GM18499 (cell line): Measurements from ENCODE around the gene TOX4.
"Not testable (repeated sequence)": the region's sequence is repeated elsewhere in the genome, so short reads cannot be mapped to it uniquely, and the experiment has no call there.

Source experiments
- ATAC-seq: cut with Tn5 transposase; IDR thresholded peaks from one replicate; pipeline ENCODE4 v1.9.1; 2021; ENCODE audit warnings: moderate number of reproducible peaks; ENCODE audit not compliant: insufficient read depth, unreplicated experiment

The TOX4 gene

DNA sequence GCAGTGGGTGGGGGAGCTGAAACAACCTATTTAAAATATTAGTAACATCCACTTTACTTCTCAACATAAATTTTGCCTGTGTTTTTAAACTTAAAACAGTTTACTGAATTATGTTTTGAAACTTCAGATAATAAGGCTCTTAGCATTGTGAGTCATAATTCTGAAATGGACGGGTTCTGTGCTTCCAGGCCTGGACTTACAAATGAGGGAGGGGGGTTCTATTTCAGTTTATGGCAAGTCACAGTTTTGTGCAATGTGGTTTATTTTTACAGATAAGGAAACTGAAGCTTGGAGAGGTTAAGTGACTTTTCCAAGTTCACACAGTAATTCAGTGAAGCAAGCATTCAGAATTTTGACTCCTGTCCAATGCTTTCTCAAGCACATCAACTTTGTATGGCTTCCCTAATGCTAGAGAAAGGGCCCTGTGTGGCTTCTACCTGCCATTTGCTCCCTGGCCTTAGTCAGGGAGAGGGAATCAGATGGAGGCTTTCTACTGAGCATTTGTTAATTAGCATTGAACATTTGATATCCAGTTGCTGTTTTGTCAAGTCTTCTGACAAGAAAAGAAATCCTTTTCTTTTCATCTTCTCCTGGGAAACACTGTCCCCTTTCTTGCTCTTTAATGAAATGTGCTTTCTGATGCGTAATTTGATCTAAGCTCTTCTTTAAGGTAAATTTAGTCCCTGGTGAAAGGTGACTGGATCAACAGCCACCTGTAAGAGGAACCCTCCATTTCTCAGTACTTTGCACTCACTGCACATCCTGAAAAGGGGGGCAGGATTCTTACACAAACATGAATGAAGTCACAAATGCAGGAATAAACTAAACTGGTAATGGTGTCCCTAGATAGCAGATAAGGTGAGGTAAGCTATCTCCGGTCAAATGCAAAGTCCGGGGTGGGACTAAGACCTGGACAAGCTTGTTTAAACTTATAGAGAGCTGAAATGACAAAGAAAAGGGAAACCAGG lies 51.7 kb downstream of the TOX4 start:
- ATAC-seq = no peak

GRCh38 chr14:21529515-21529914 lies 52.5 kb downstream of the TOX4 start:
- no peak for ATAC-seq

DNA sequence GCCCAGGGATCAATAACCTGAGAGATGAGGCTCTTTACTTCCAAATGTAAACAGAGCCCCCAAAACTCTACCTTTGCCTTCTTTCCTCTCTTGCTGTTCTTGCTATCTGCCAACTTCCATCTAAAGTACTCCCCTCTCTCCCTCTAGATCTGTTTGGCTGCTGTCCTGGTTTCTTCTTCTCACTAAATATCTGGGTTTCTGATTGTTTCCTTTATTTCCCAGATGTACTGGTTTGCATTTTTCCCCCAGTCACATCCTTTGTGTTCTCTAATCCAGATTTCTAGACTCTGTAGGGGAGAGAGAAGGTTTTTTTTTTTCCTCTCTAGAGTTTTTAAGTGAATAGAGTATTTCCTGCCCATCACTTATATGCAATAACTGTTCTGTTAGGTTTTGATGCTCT lies 56.3 kb downstream of the TOX4 start:
- no peak for ATAC-seq

DNA sequence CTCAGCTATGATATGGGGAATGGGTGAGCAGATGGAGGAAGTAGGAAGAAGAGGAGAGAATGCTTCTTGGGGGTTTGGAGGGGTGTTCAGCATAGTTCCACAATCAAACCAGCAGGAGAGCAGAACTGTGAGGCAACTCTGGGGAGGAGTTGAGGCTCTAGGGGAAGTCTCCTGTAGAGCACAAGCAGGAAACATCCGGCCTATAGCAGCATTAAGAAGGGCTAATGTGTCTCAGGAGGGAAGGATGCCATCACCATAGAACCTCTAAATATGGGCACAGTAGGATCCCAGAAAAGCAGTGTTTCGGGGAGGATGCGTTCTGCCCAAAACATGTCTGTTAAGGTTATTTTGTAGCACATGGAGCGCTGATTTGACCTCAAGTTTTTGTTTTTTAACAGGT lies 57.6 kb downstream of the TOX4 start:
- no peak for ATAC-seq

DNA sequence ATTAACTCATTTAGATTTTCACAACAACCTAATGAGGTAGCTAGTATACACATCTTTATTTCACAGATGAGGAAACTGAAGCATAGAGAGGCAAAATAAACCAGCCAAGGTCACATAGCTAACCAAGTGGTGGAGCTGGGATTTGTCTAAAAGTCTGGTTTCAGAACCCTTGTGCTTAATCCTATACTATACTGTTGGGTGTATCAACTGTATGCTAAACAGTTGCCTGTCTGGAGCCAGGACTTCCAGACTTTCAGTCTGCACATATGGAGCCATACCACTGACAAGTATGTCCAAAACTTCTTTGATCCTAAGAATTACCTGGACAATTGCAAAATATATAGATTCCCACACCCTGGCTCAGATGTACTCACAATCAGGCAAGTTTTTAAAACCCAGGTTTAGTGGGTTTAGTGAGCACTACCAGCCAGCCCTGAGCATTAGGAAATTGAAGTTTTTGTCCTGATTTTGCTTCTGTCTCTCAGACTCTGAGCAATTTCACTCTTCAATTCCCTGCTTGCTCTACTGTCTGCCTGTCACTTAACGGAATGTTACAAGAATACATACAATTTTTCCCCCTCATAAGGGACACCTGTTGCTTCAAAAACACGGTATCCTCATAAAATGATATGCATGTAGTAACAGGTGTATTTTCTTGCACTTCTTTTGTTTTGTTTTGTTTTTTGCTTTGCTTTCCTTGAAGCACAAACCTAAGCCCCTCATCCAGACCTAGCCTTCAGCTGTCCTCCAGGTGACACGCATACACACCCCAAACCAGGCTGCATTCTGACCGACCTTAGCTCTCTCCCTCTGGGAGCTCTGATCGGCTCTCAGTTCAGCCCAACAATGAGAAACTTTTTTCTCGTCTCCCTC lies 58.8 kb downstream of the TOX4 start:
- ATAC-seq = no peak

- ATAC-seq = no peak
Measured at GRCh38 chr14:21536418-21537089, 59.6 kb downstream of the TOX4 start.

DNA sequence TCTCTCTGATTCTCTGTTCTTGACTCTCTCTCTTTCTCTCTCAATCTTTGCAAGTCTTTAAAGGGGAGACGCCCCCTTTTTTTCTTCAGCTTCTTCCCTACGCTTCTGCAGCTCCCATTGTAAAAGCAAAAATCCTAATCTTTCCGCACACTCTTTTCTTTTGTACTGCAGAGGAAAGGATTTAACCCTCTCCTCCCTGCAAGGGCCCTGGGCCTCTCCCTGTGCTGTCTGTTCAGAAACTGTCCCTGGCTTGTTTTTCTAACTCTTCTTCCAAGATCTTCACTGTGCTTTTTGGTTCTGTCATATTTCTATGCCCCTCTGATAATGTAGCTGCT lies 60.1 kb downstream of the TOX4 start:
- no peak for ATAC-seq

GRCh38 chr14:21539189-21539940 lies 62.4 kb downstream of the TOX4 start:
- ATAC-seq = no peak

- ATAC-seq = no peak
Measured at GRCh38 chr14:21541413-21542074, 64.5 kb downstream of the TOX4 start.

GRCh38 chr14:21543521-21543960 lies 66.5 kb downstream of the TOX4 start:
- ATAC-seq = no peak

- ATAC-seq = no peak
Measured at GRCh38 chr14:21543963-21544362, 67.0 kb downstream of the TOX4 start.

DNA sequence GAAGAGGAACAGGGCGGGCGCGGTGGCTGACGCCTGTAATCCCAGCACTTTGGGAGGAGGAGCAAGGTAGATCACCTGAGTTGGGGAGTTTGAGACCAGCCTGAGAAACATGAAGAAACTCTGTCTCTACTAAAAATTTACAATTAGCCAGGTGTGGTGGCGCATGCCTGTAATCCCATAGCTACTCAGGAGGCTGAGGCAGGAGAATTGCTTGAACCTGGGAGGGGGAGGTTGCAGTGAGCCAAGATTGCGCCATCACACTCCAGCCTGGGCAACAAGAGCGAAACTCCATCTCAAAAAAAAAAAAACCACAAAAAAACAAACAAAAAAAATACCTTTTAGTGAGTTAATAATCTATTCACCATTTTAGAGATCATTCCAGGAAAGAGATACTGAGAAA lies 67.6 kb downstream of the TOX4 start:
- not testable (repeated sequence) for ATAC-seq
